H1 (cell line): ENCODE measurements around the gene SCD. TPM values are rescaled to one million over a fixed set of nuclear protein-coding genes. Genes with fewer than 3 reads are reported as not detected.

ENCODE experiments used
- ATF2 ChIP-seq: IDR thresholded peaks from 2 replicates; pipeline ENCODE4 v1.6.1; 2012; ENCODE audit warnings: low read length, inconsistent platforms
- CHD1 ChIP-seq: IDR thresholded peaks from 2 replicates; pipeline ENCODE4 v1.6.1; 2012; ENCODE audit warnings: low read depth, low read length, improper control_type of control experiment
- CHD7 ChIP-seq: fragments of 300-600 bp; sonication (generic); IDR thresholded peaks from 2 replicates; pipeline ENCODE4 v1.7.1; 2012; ENCODE audit warnings: low read length, moderate library complexity, mild to moderate bottlenecking, inconsistent platforms; ENCODE audit not compliant: insufficient replicate concordance
- JUN ChIP-seq: IDR thresholded peaks from 2 replicates; pipeline ENCODE4 v1.6.1; 2011; ENCODE audit warnings: low read depth, mild to moderate bottlenecking, improper control_type of control experiment, low read length
- JUND ChIP-seq: IDR thresholded peaks from 2 replicates; pipeline ENCODE4 v1.6.1; 2011; ENCODE audit warnings: mild to moderate bottlenecking, improper control_type of control experiment, low read length
- KDM1A ChIP-seq: fragments of 200-600, 300-600 bp; sonication (generic); IDR thresholded peaks from 2 replicates; pipeline ENCODE4 v1.7.1; 2016; ENCODE audit warnings: mild to moderate bottlenecking, low read length, borderline replicate concordance
- MAX ChIP-seq: IDR thresholded peaks from 2 replicates; pipeline ENCODE4 v1.6.1; 2012; ENCODE audit warnings: inconsistent platforms
- NANOG ChIP-seq: IDR thresholded peaks from 2 replicates; pipeline ENCODE4 v1.6.1; 2011; ENCODE audit warnings: low read length, low read depth, mild to moderate bottlenecking, inconsistent platforms; ENCODE audit not compliant: insufficient read depth, poor library complexity, severe bottlenecking
- RXRA ChIP-seq: IDR thresholded peaks from 2 replicates; pipeline ENCODE4 v1.6.1; 2011; ENCODE audit warnings: low read depth, mild to moderate bottlenecking, low read length, moderate library complexity; ENCODE audit not compliant: insufficient read depth
- SP1 ChIP-seq: IDR thresholded peaks from 2 replicates; pipeline ENCODE4 v1.6.1; 2011; ENCODE audit warnings: low read depth, low read length
- polyA plus RNA-seq, 7 experiments: library from polyadenylated mRNA; depleted of rRNA in 3 of 7; stranded (reverse) in 5 of 7; unstranded in 2 of 7; fragments of >200 nt in 5 of 7; fragments of 200-250 nt in 2 of 7; gene quantifications; 1 replicate in 5 of 7; 2 replicates in 1 of 7; 4 replicates in 1 of 7; pipeline versions ENCODE4 v1.2.1 to v1.2.3, GENCODE V29; 2011 to 2013; ENCODE audit warnings: missing spikeins in 2 of 7, mixed read lengths in 2 of 7
- total RNA-seq: library from RNA; stranded (reverse); fragmentation: NEBNext Ultra II Directional; extraction: Animal tissue kit (Norgen Biotek cat#: 25700); gene quantifications from 2 replicates; pipeline ENCODE4 v1.2.1, GENCODE V29; 2021

SCD gene
- total and polyA plus RNA-seq, 2 of the 8 experiments (the other 6 are each of a cell fraction or from before 2014, with no cell fraction given): 397 to 621 TPM

- TF ChIP-seq CHD7 (no peak), NANOG (no peak), KDM1A (no peak), CHD1 (no peak), ATF2 (no peak), SP1 (no peak), JUND (no peak), MAX (no peak), RXRA (no peak), JUN (no peak)
Measured at GRCh38 chr10:100349087-100349486, 2.1 kb downstream of the SCD start (continued).
